Stimulated activated CD4-positive, alpha-beta T cell treated with anti-CD3 and anti-CD28 coated beads, Interleukin-1b, Interleukin-23, amount 100 ng/mL, for 1 hour (primary cell): ENCODE results near the gene SPATA17.

ENCODE experiments used
- DNase-seq, 2 donors: peaks; one replicate each; pipeline ENCODE4 v3.0.0-alpha.2; 2020; ENCODE audit warnings: low read depth in 2 of 2

Gene SPATA17

DNA sequence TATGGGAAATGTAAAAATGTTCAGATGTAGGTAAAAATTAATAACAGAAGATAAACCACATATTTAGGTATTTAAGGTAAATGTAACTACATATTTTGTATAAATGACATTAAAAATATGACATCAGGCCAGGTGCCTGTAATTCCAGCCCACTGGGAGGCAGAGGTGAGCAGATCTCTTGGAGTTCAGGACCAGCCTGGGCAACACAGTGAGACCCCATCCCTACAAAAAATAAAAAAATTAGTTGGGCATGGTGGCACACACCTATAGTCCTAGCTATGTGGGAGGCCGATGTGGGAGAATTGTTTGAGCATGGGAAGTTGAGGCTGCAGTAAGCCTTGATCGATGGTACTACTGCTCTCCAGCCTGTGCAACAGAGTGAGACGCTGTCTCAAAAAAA is 216.5 kb downstream of the SPATA17 start:
- DNase-seq, result no peak

DNA sequence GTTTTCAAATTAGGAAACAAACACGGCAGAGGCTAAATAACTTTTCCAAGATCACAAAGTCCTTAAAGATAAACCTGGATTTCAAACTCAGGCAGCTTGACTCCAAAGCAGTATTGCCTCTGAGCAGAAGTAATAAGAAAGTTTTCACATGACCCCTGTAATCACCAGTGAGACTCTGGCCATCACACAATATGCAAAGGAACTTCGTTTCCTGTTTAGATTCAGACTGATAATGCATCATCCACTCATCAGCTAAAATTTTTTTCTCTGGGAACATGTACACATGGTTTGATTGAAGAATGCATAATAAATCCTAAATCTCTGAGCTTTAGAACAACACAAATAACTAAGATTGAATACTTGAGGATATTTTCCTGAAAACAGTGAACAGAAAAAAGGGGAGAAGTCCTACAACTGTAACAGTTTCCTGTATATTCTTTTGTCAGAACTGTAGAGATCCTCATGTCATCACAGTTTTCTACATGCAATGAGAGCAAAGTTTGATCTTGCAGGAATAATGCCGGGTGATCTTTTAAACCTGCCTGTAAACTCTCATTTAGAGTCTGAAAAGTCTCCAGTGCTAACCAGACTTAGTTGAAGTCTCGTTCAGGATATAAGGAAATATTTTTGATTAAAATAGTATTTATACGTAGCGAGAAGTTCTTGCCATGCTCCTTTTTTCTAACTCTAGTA is 225.3 kb downstream of the SPATA17 start:
- DNase-seq, result no peak

- DNase-seq, result no peak
Measured at GRCh38 chr1:217857061-217857460, 225.9 kb downstream of the SPATA17 start.

GRCh38 chr1:217861658-217862057 is 230.5 kb downstream of the SPATA17 start:
- no peak for DNase-seq

DNA sequence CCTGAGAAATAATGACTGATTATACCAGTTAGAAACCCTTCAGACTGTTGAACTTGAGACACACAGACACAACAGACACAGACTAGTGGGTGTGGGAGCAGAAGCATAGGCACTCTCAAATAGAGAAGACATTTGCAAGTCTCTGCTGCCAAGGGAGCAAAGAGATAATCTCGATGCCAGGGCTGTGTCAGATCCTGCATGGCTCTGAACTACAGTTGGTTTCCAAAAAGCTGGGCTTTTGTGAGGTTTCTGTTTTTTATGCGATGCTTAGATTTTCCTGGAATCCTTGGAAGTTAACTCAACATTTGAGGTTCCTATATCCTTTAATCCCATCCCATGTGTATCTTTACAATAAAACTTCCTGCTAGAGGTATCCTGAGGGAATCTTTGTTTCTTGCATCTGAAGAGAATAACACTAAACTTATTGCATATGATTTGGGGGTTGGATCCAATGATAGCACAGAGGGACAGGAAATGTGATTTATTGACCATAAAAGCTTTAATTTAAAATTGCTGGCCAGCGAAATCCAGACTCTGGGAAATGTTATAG is 236.4 kb downstream of the SPATA17 start:
- no peak for DNase-seq

GRCh38 chr1:217871955-217872354 is 240.8 kb downstream of the SPATA17 start:
- no peak for DNase-seq

DNA sequence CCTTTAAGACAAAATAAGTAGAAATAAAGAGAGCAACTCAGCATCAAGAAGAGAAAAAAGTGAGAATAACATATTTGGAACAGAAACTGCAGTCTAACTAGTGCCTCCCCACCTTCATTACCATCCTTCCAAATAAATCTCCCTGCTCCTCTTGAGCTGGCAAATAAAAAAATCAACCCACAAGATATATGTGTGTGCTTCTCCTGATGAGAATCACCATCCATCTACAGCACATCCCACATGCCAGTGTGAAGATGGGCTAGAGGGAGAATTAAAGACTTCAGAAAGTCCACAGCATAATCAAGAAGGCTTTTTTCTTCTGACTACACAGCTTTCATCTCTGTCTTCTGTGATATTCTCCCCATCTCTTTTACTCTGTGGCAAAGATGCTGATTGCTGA is 244.1 kb downstream of the SPATA17 start:
- no peak for DNase-seq

DNA sequence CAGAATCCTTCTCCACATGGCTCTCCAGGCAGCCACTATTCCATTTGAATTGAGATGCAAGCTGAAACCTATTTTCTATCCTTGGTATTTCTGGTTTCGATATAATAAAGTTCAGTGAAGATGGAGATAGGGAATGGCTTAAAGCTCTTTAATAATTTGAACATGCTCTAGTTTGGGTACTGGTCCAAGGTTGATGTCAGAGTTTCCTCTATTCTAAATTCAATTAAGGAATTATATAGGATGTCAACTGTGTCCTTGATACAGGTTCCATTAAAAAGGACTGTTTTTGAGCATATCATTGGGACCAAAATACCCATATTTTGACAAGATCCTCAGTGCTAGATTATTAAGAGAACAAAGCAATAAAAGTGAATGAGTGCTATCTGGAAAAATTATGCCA is 245.3 kb downstream of the SPATA17 start:
- DNase-seq, result no peak

DNA sequence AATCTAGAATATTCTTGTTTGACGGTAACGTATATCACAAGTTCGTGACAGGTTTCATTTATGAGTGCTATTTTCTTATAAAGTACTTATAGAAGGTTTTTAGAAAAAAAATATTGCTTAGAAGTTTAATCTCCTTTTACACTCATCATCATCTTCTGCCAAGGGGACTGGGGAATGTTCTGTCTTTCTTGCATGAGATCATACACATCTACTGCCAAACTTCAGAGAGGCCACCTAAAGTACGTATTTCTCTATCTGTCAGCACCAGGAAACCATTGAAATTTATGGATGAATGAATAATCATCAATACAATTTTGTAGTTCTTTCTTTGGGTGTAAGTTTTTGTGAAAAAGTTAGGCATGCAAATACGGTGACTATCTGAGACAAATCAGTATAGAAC is 245.8 kb downstream of the SPATA17 start:
- no peak for DNase-seq

DNA sequence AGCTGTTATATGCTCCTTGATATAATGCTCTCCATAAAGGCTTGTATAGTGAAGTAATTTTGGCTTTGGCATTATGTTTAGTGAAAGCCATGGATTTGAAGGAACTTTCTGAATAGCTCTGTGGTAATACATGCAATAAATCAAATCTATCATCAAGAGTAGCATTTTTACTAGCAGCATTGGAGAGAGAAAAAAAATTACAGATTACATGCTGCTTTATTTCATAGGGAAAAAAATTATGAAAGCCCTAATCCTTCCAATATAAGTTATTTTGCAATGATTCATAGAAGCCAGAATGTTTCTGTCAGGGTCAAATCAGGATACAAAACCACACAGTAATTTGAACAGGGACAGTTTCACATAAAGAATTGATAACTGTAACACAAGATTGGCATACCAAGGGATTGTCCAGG is 250.0 kb downstream of the SPATA17 start:
- no peak for DNase-seq

DNA sequence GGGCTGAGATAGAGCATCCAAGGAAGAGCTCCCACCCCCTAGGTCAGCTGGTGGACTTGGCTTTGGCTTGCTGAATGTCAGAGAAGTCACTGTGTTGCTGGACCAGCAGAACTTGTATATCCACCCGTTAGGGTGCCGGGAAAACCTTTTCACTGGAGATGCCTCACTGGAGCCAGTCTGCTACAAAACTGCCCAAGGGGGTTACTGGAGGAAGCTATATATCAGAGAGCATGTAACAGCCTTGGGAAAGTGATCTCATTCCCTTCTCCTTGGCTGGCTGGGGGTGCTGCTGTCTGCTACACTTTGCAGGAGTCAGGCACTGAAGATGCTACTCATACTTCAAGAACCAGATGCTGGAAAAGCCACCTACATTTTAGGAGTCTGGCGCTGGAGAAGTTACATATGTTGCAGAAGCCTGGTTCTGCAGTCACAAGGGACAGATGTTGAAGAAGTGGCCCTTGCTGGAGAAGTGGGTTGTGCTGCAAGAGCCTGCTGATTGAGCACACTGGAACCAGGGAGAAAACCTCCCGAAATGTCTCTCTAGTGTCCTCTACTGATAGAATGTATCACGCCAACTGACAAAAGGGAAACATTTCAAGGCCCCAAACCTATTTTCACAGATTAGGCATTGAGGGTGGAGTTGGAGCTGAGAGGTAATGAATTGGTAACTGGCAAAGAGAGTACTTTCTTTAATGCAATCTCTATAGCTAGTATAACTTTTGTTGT is 250.6 kb downstream of the SPATA17 start:
- no peak for DNase-seq

DNA sequence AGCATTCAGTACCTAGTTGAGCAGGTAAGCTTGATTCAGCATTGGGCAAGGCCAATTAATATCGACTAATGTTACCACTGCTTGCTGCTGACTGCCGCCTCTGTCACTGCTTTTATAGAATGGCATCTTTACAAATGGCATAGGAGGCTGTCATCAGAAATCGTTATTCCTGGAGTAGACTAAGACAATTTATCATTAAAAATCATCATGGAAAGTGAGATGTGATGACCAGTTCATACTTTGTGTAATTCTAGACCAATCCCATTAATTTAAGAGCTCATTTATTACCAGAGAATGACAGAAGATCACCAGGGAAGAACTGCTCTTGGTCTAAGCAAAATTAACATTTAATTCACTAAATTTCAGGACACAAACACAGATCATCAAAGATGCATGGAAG is 254.0 kb downstream of the SPATA17 start:
- no peak for DNase-seq

- no peak for DNase-seq
Measured at GRCh38 chr1:217888328-217888727, 257.2 kb downstream of the SPATA17 start.

DNA sequence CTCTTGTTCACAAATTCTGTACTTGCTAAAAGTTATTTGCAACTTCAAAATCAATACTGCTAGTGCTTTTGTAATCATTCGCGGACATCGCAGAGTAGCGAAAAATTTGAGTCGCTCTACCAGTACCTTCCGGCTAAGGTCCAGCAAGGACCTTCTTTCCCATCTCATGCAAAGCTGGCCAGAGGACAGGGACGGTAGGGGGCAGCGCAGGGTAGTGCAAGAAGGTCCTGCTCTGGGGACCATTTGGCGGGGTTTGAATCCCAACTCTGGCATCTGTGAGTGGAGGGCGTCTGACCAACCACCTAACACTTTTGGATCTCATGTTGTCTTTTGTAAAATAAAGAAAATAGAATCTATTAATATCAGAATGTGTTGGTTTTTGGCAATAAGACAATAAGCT is 258.3 kb downstream of the SPATA17 start:
- DNase-seq, result no peak

- no peak for DNase-seq
Measured at GRCh38 chr1:217891966-217892365, 260.8 kb downstream of the SPATA17 start.

GRCh38 chr1:217892750-217893149 is 261.6 kb downstream of the SPATA17 start:
- no peak for DNase-seq

GRCh38 chr1:217895841-217896240 is 264.7 kb downstream of the SPATA17 start:
- no peak for DNase-seq

GRCh38 chr1:217896490-217896889 is 265.3 kb downstream of the SPATA17 start:
- no peak for DNase-seq

DNA sequence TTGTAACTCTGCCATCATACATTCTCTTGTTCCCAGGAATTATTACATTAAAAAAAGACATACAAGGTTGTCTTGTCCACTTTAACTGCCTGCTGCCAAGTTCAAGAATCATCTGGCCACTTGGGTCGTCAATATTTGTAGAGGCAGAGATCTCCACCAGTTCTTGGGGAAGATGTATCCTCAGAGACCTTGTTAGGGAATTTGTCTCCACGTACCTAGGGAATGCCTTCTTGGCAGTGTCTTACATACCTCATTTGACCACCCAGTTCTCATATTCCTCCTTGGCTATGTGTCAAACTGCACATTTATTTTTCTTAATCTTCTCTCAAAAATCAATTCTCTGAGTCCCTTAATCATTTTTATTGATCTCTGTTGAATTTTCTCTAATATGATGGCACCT is 266.0 kb downstream of the SPATA17 start:
- DNase-seq, result no peak

GRCh38 chr1:217899614-217900013 is 268.5 kb downstream of the SPATA17 start:
- DNase-seq, result no peak

DNA sequence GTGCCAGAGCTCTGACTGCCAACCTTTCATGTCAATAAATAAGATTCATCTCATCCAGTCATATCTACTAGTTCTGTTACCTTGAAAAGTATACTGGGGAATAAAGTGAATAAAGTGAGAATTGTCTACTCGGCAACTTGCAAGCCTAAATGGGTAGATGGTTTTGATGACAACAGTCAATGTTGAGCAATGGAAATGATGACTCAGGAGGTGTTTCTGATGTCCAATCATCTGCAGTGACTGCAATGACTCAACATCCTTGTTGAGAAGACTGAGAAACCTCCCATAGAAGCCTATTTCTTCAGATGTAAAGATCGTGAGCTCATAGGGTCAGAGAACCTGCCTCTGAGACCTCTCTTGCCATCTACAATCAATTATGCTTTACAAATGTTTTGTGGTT is 276.4 kb downstream of the SPATA17 start:
- DNase-seq, result no peak

DNA sequence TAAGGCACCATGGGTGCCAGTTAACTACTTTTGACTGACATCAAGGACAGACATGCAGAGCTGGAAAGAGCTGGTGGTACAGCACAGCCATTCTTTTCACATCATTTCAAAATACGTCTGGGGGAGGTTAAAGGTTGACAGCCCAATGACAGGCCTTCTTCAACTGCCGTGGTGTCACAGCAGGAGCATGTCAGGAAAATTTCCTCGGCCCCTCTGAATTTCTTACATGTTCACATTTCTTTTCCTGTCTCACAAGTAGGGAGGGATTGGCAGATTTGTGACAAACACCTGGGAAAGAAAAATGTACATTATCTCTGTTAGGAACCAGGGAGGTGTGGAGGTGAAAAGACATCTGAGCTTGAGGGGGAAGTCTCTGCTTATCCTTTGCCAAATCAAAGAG is 279.1 kb downstream of the SPATA17 start:
- DNase-seq, result no peak

GRCh38 chr1:217910791-217911320 is 279.7 kb downstream of the SPATA17 start:
- no peak for DNase-seq
